Tibial artery (tissue), 4 donors: ENCODE data around the gene NOTUM.

Experiments used
- DNase-seq, 2 donors: peaks; one replicate each; pipeline ENCODE4 v3.0.0-alpha.2; 2019
- H3K27ac ChIP-seq, 2 donors: fragments of 200-600 bp; sonication (generic) in 1 of 2; 1 replicate in 1 of 2; 2 replicates in 1 of 2; pipeline ENCODE4 v1.5.1; 2018 to 2019; ENCODE audit warnings: mild to moderate bottlenecking in 1 of 2
- H3K27me3 ChIP-seq, 2 donors: fragments of 200-600 bp; sonication (generic) in 1 of 2; one replicate each; pipeline versions ENCODE4 v1.5.1 to v1.6.0; 2016 to 2019
- H3K36me3 ChIP-seq, 3 donors: fragments of 200-600 bp; sonication (generic) in 2 of 3; one replicate each; pipeline ENCODE4 v1.5.1; 2016 to 2019; ENCODE audit warnings: mild to moderate bottlenecking in 2 of 3
- H3K4me1 ChIP-seq, 4 donors: fragments of 200-600 bp; sonication (generic) in 2 of 4; 1 replicate in 3 of 4; 2 replicates in 1 of 4; pipeline ENCODE4 v1.5.1; 2016 to 2019
- H3K4me3 ChIP-seq, 2 donors: fragments of 200-600 bp; sonication (generic) in 1 of 2; 1 replicate in 1 of 2; 2 replicates in 1 of 2; pipeline ENCODE4 v1.5.1; 2018 to 2019; ENCODE audit warnings: mild to moderate bottlenecking in 2 of 2
- H3K9me3 ChIP-seq, 3 donors: fragments of 200-600 bp; sonication (generic) in 1 of 3; one replicate each; pipeline ENCODE4 v1.5.1; 2016 to 2019
- intact Hi-C: fragments of 100-400 bp; cut with DNase I; formaldehyde crosslinking; loops from one replicate; pipeline ENCODE4 v1.15.0; 2023; ENCODE audit warnings: low total_unique reads
- TF ChIP-seq, protein P1 (sequence below), 2 experiments: fragments of 200-600 bp in 1 of 2; fragments of 450-650 bp in 1 of 2; IDR thresholded peaks; one replicate each; pipeline ENCODE4 v1.5.1; 2017 to 2019; ENCODE audit warnings: antibody characterized with exemption in 2 of 2, mild to moderate bottlenecking in 1 of 2, moderate library complexity in 1 of 2

NOTUM gene

GRCh38 chr17:81960130-81960958 is 643 bp downstream of the NOTUM start:
- no peak for DNase-seq
- Histone ChIP-seq H3K36me3 (no peaks in the 10 kb centered on the region), H3K9me3 (no peaks in the 10 kb centered on the region), H3K27ac (no peak overlapping the region), H3K4me3 (peak overlapping the region; percentile 25 to 44), H3K4me1 (peaks cover 0 to 29% (median 21%) of the 10 kb centered on the region in 4 donors), H3K27me3 (peaks cover 10 to 95% of the 10 kb centered on the region in 2 donors)
- TF ChIP-seq, protein P1, sequence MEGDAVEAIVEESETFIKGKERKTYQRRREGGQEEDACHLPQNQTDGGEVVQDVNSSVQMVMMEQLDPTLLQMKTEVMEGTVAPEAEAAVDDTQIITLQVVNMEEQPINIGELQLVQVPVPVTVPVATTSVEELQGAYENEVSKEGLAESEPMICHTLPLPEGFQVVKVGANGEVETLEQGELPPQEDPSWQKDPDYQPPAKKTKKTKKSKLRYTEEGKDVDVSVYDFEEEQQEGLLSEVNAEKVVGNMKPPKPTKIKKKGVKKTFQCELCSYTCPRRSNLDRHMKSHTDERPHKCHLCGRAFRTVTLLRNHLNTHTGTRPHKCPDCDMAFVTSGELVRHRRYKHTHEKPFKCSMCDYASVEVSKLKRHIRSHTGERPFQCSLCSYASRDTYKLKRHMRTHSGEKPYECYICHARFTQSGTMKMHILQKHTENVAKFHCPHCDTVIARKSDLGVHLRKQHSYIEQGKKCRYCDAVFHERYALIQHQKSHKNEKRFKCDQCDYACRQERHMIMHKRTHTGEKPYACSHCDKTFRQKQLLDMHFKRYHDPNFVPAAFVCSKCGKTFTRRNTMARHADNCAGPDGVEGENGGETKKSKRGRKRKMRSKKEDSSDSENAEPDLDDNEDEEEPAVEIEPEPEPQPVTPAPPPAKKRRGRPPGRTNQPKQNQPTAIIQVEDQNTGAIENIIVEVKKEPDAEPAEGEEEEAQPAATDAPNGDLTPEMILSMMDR (IDR thresholded peaks at IDR 0.05), result no peak
- intact Hi-C loops, result loop anchor here (10.0 kb wide), 1 partner anchor 194 kb away; no protein-coding TSS in a partner anchor

GRCh38 chr17:81959362-81960129 is 1.4 kb downstream of the NOTUM start:
- H3K4me1 ChIP-seq, result peaks cover 0 to 29% (median 21%) of the 10 kb centered on the region in 4 donors
- peak in 1 of 2 donors; percentile 46 for DNase-seq
- H3K27ac ChIP-seq, result no peak overlapping the region
- H3K27me3 ChIP-seq, result peaks cover 10 to 97% of the 10 kb centered on the region in 2 donors
- intact Hi-C loops, result loop anchor here (2.0 to 10.0 kb wide), 2 partner anchors 61 to 195 kb away; no protein-coding TSS in a partner anchor
- no peaks in the 10 kb centered on the region for H3K9me3 ChIP-seq
- H3K36me3 ChIP-seq, result no peaks in the 10 kb centered on the region
- H3K4me3 ChIP-seq, result peak overlapping the region; percentile 25 to 44
- TF ChIP-seq, protein P1 (IDR thresholded peaks at IDR 0.05), result peak; percentile 56 to 96

- Histone ChIP-seq H3K36me3 (no peaks in the 10 kb centered on the region), H3K4me1 (peaks cover 0 to 29% (median 21%) of the 10 kb centered on the region in 4 donors), H3K27ac (no peak overlapping the region), H3K27me3 (peaks cover 10 to 97% of the 10 kb centered on the region in 2 donors), H3K4me3 (no peak overlapping the region), H3K9me3 (no peaks in the 10 kb centered on the region)
- TF ChIP-seq, protein P1 (IDR thresholded peaks at IDR 0.05), result no peak
- intact Hi-C loops, result loop anchor here (2.0 kb wide), 1 partner anchor 62 kb away; no protein-coding TSS in a partner anchor
- no peak for DNase-seq
Observed at GRCh38 chr17:81958633-81959342, 2.2 kb downstream of the NOTUM start.

DNA sequence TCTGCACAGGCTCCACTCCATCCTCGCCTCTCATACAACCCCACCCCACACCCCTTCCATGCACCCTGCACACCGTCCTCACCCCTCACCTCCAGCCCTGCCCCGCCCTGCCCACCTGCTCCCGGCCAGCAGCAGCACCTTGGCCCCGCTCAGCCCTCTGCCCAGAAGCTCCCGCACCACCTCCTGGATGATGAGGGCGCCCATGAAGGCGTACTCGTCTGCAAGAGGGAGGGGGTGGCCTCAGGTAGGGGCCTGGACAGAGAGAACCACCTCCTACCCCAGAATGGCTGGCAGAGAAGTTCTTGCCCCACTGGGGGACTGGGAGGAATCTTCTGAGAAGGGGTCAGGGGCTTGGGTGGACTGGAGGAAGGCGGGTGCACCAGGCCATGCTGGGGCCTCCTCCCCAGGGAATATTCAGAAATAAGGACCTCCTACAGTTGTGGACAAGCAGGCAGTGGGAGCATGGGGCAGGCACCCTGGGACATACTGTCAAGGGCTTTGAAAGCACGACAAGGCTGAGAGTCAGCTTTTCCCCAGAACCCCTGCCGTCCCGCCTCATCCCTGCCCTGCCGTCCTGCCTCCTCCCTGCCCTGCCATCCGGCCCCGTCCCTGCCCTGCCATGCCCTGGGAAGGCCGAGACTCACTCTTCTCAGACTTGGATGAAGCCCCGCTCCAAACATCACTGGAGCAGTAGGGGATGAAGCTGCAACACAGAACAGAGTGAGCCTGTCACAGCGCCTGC is 3.1 kb downstream of the NOTUM start:
- peaks cover 10 to 92% of the 10 kb centered on the region in 2 donors for H3K27me3 ChIP-seq
- H3K27ac ChIP-seq, result no peak overlapping the region
- no peak overlapping the region for H3K4me3 ChIP-seq
- no peaks in the 10 kb centered on the region for H3K9me3 ChIP-seq
- peaks cover 0 to 29% (median 21%) of the 10 kb centered on the region in 4 donors for H3K4me1 ChIP-seq
- DNase-seq, result no peak
- no peaks in the 10 kb centered on the region for H3K36me3 ChIP-seq
- TF ChIP-seq, protein P1 (IDR thresholded peaks at IDR 0.05), result no peak
- intact Hi-C loops, result loop anchor here (2.0 kb wide), 1 partner anchor 63 kb away; no protein-coding TSS in a partner anchor
